DND-41 (cell line): ENCODE data around the gene ANKFN1.

Experiments used
- ATAC-seq: fragments of 200-7000 bp; cut with Tn5 transposase; 3 replicates; pipeline ENCODE4 v1.9.1; 2021; ENCODE audit warnings: low read depth; ENCODE audit not compliant: insufficient read depth
- DNase-seq: peaks from one replicate; pipeline ENCODE4 v3.0.0-alpha.2; 2020
- H2AFZ ChIP-seq: 2 replicates; pipeline ENCODE4 v1.6.0; 2012; ENCODE audit warnings: low read depth, low read length
- H3K27ac ChIP-seq: 2 replicates; pipeline ENCODE4 v1.5.1; 2012; ENCODE audit warnings: low read length, inconsistent platforms
- H3K27me3 ChIP-seq: fragments of 200-600 bp; sonication (generic); 2 replicates; pipeline ENCODE4 v1.6.0; 2012; ENCODE audit warnings: low read length, mild to moderate bottlenecking, inconsistent platforms; ENCODE audit not compliant: insufficient read depth, poor library complexity
- H3K36me3 ChIP-seq: 2 replicates; pipeline ENCODE4 v1.5.1; 2012; ENCODE audit warnings: low read length, inconsistent platforms; ENCODE audit not compliant: insufficient read depth
- H3K4me1 ChIP-seq: 2 replicates; pipeline ENCODE4 v1.5.1; 2012; ENCODE audit warnings: mild to moderate bottlenecking, low read length; ENCODE audit not compliant: insufficient read depth
- H3K4me2 ChIP-seq: 2 replicates; pipeline ENCODE4 v1.6.0; 2012; ENCODE audit warnings: mild to moderate bottlenecking, moderate library complexity, low read length, inconsistent platforms; ENCODE audit not compliant: insufficient read depth
- H3K4me3 ChIP-seq, 2 experiments: fragments of 200-600 bp in 1 of 2; shearing (Covaris generic) in 1 of 2; 2 replicates each; pipeline ENCODE4 v1.5.1; 2012 to 2016; ENCODE audit warnings: inconsistent platforms in 2 of 2, low read length in 2 of 2, mild to moderate bottlenecking in 2 of 2, low read depth in 1 of 2, moderate library complexity in 1 of 2
- H3K79me2 ChIP-seq: 2 replicates; pipeline ENCODE4 v1.6.0; 2012; ENCODE audit warnings: low read length, inconsistent platforms; ENCODE audit not compliant: insufficient read depth
- H3K9ac ChIP-seq: 2 replicates; pipeline ENCODE4 v1.6.0; 2012; ENCODE audit warnings: low read depth, mild to moderate bottlenecking, inconsistent platforms, low read length, moderate library complexity
- H3K9me3 ChIP-seq: 2 replicates; pipeline ENCODE4 v1.5.1; 2012; ENCODE audit warnings: low read length, moderate library complexity, mild to moderate bottlenecking, inconsistent platforms; ENCODE audit not compliant: insufficient read depth, severe bottlenecking
- H4K20me1 ChIP-seq: 2 replicates; pipeline ENCODE4 v1.6.0; 2012; ENCODE audit warnings: low read length; ENCODE audit not compliant: insufficient read depth
- EZH2 ChIP-seq: IDR thresholded peaks from 3 replicates; pipeline ENCODE4 v1.6.1; 2012; ENCODE audit warnings: borderline replicate concordance, low read depth, mild to moderate bottlenecking, moderate library complexity, low read length, inconsistent platforms; ENCODE audit not compliant: severe bottlenecking
- TF ChIP-seq, protein P1 (sequence below): IDR thresholded peaks from 2 replicates; pipeline ENCODE4 v1.5.1; 2012; ENCODE audit warnings: borderline replicate concordance, low read length, moderate library complexity, mild to moderate bottlenecking; ENCODE audit not compliant: poor library complexity, severe bottlenecking; ENCODE audit errors: extremely low read depth

The ANKFN1 gene

GRCh38 chr17:56114469-56114868 lies 38.8 kb upstream of the ANKFN1 start:
- Histone ChIP-seq H2AFZ (no peak overlapping the region), H3K36me3 (no peaks in the 10 kb centered on the region), H3K4me3 (no peak overlapping the region), H4K20me1 (no peaks in the 10 kb centered on the region), H3K27ac (no peak overlapping the region), H3K4me2 (no peak overlapping the region), H3K27me3 (no peaks in the 10 kb centered on the region), H3K79me2 (no peaks in the 10 kb centered on the region), H3K9ac (no peak overlapping the region), H3K9me3 (no peaks in the 10 kb centered on the region), H3K4me1 (no peaks in the 10 kb centered on the region)
- ATAC-seq (no peak), DNase-seq (no peak)
- no peak for TF ChIP-seq EZH2
- TF ChIP-seq, protein P1, sequence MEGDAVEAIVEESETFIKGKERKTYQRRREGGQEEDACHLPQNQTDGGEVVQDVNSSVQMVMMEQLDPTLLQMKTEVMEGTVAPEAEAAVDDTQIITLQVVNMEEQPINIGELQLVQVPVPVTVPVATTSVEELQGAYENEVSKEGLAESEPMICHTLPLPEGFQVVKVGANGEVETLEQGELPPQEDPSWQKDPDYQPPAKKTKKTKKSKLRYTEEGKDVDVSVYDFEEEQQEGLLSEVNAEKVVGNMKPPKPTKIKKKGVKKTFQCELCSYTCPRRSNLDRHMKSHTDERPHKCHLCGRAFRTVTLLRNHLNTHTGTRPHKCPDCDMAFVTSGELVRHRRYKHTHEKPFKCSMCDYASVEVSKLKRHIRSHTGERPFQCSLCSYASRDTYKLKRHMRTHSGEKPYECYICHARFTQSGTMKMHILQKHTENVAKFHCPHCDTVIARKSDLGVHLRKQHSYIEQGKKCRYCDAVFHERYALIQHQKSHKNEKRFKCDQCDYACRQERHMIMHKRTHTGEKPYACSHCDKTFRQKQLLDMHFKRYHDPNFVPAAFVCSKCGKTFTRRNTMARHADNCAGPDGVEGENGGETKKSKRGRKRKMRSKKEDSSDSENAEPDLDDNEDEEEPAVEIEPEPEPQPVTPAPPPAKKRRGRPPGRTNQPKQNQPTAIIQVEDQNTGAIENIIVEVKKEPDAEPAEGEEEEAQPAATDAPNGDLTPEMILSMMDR = no peak

- Histone ChIP-seq H3K4me3 (no peak overlapping the region), H3K27ac (no peak overlapping the region), H3K4me2 (no peak overlapping the region), H3K36me3 (no peaks in the 10 kb centered on the region), H3K9ac (no peak overlapping the region), H3K27me3 (no peaks in the 10 kb centered on the region), H3K4me1 (no peaks in the 10 kb centered on the region), H3K79me2 (no peaks in the 10 kb centered on the region), H4K20me1 (no peaks in the 10 kb centered on the region), H3K9me3 (no peaks in the 10 kb centered on the region), H2AFZ (no peak overlapping the region)
- DNase-seq (no peak), ATAC-seq (no peak)
- TF ChIP-seq, protein P1 = no peak
- TF ChIP-seq EZH2 = no peak
Observed at GRCh38 chr17:56119191-56119590, 34.1 kb upstream of the ANKFN1 start.

GRCh38 chr17:56119936-56120335 lies 33.3 kb upstream of the ANKFN1 start:
- Histone ChIP-seq H3K36me3 (no peaks in the 10 kb centered on the region), H3K27me3 (no peaks in the 10 kb centered on the region), H3K4me1 (no peaks in the 10 kb centered on the region), H3K4me3 (no peak overlapping the region), H3K27ac (no peak overlapping the region), H4K20me1 (no peaks in the 10 kb centered on the region), H2AFZ (no peak overlapping the region), H3K9ac (no peak overlapping the region), H3K79me2 (no peaks in the 10 kb centered on the region), H3K4me2 (no peak overlapping the region), H3K9me3 (no peaks in the 10 kb centered on the region)
- TF ChIP-seq EZH2 = no peak
- TF ChIP-seq, protein P1 = no peak
- no peak for DNase-seq
- no peak for ATAC-seq
